HepG2 (cell line): ENCODE data around the gene USP34. TPM values are rescaled to one million over a fixed set of nuclear protein-coding genes. Genes with fewer than 3 reads are reported as not detected.

ENCODE experiments used
- CREM ChIP-seq, 2 experiments: sonication (generic) in 1 of 2; formaldehyde crosslinking in 1 of 2; IDR thresholded peaks; 2 replicates each; pipeline versions ENCODE4 v1.4.0 to v1.6.1; 2016 to 2020; ENCODE audit warnings: antibody characterized with exemption in 1 of 2, mild to moderate bottlenecking in 1 of 2, missing genetic modification reagents in 1 of 2
- HDAC6 ChIP-seq: fragments of 200-600 bp; sonication (generic); IDR thresholded peaks from 2 replicates; pipeline ENCODE4 v1.7.0; 2017; ENCODE audit warnings: mild to moderate bottlenecking, antibody characterized with exemption, low read length, low read depth
- IRF2 ChIP-seq: IDR thresholded peaks from 2 replicates; pipeline ENCODE4 v1.6.1; 2018; ENCODE audit warnings: missing genetic modification reagents, missing compliant biosample characterization
- NR1H2 ChIP-seq: sonication (generic); formaldehyde crosslinking; IDR thresholded peaks from 2 replicates; pipeline ENCODE4 v1.8.1; 2022; ENCODE audit warnings: low read depth, missing genetic modification reagents, borderline replicate concordance
- NR2F2 ChIP-seq: IDR thresholded peaks from 2 replicates; pipeline ENCODE4 v1.6.1; 2012; ENCODE audit warnings: low read depth, inconsistent platforms, borderline replicate concordance
- PLRG1 ChIP-seq: fragments of 450-650 bp; conservative IDR thresholded peaks from 2 replicates; pipeline ENCODE4 v1.6.1; 2016
- PRDM10 ChIP-seq: sonication (generic); formaldehyde crosslinking; IDR thresholded peaks from 2 replicates; pipeline ENCODE4 v1.4.0; 2020; ENCODE audit warnings: low read depth, missing genetic modification reagents
- SKI ChIP-seq: fragments of 450-650 bp; IDR thresholded peaks from one replicate; pipeline ENCODE4 v1.6.1; 2018; ENCODE audit warnings: mild to moderate bottlenecking; ENCODE audit not compliant: partially characterized antibody
- SMYD3 ChIP-seq: sonication (generic); formaldehyde crosslinking; IDR thresholded peaks from 2 replicates; pipeline ENCODE4 v1.8.1; 2023; ENCODE audit warnings: mild to moderate bottlenecking, missing genetic modification reagents
- SP5 ChIP-seq: IDR thresholded peaks from 2 replicates; pipeline ENCODE4 v1.6.1; 2016; ENCODE audit warnings: low read depth, borderline replicate concordance
- TIGD3 ChIP-seq: sonication (generic); formaldehyde crosslinking; IDR thresholded peaks from 2 replicates; pipeline ENCODE4 v1.5.1; 2020; ENCODE audit warnings: mild to moderate bottlenecking, missing genetic modification reagents, borderline replicate concordance
- U2AF1 ChIP-seq: fragments of 200-400 bp; formaldehyde crosslinking; optimal IDR thresholded peaks from 2 replicates; pipeline ENCODE3; 2017; ENCODE audit warnings: mild to moderate bottlenecking, low read depth, low read length
- ZC3H4 ChIP-seq: sonication (generic); formaldehyde crosslinking; IDR thresholded peaks from 2 replicates; pipeline ENCODE4 v1.4.0; 2020; ENCODE audit warnings: missing genetic modification reagents, borderline replicate concordance
- ZNF317 ChIP-seq: sonication (generic); formaldehyde crosslinking; IDR thresholded peaks from 2 replicates; pipeline ENCODE4 v1.5.0; 2020; ENCODE audit warnings: mild to moderate bottlenecking, missing genetic modification reagents
- ZNF644 ChIP-seq: IDR thresholded peaks from 2 replicates; pipeline ENCODE4 v1.6.1; 2016; ENCODE audit warnings: low read depth
- ZNF703 ChIP-seq: sonication (generic); formaldehyde crosslinking; IDR thresholded peaks from 2 replicates; pipeline ENCODE4 v1.5.1; 2020; ENCODE audit warnings: missing genetic modification reagents, mild to moderate bottlenecking, moderate library complexity, borderline replicate concordance
- polyA plus RNA-seq, 8 experiments: library from polyadenylated mRNA; depleted of rRNA in 3 of 8; stranded (reverse) in 7 of 8; unstranded in 1 of 8; fragments of >200 nt; fragmentation: Illumina TruSeq in 4 of 8; extraction: Trizol in 4 of 8; gene quantifications; 2 replicates each; pipeline versions ENCODE4 v1.2.1 to v1.2.3, GENCODE V29; 2011 to 2016; ENCODE audit warnings: low read depth in 4 of 8, missing spikeins in 1 of 8, mixed read lengths in 1 of 8; ENCODE audit not compliant: insufficient read depth in 1 of 8
- total RNA-seq, 5 experiments: library from RNA; depleted of rRNA; stranded (reverse); fragments of >200 nt; fragmentation: Illumina TruSeq; extraction: Trizol; gene quantifications; 2 replicates each; pipeline ENCODE4 v1.2.3, GENCODE V29; 2016; ENCODE audit warnings: low read depth in 1 of 5
- TF ChIP-seq, protein P1 (sequence below): sonication (generic); formaldehyde crosslinking; IDR thresholded peaks from 2 replicates; pipeline ENCODE4 v1.8.0; 2022; ENCODE audit warnings: mild to moderate bottlenecking, missing genetic modification reagents, moderate library complexity

USP34 gene
- total and polyA plus RNA-seq, 2 of the 13 experiments (the other 11 are each of a cell fraction or from before 2014, with no cell fraction given): 99.2 to 100 TPM

DNA sequence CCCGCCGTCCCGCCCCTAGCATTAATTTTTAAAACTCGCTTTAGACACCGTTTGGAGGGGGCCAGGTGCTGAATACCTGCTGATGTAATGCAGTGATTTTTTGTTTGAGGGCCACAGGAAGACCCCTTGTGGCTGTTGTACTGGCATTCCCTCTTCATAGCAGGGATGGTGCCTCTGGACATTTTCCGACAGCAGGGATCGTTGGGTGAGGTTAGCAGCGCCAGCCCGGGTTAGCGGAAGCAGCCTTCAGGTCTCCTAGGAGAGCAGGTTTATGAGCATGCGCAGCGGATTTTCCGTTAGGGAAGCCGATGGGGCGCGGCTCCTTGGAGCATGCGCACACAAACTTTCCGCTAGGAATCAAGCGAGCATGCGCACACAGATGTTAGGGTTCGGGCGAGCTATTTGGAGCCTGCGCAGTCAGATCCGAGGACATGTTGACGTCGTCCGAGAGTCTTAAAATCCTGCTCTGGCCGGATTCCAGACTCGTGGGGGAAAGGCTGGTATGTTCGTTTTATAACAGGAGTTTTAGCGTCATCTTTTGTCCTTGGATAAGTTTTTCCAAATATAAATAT, 326.1 kb downstream of the USP34 start (continued):
- TF ChIP-seq TIGD3 (CRISPR knock-in tag) (no peak), PLRG1 (no peak), SMYD3 (CRISPR knock-in tag) (no peak), SP5 (no peak), ZC3H4 (CRISPR knock-in tag) (no peak), U2AF1 (no peak), ZNF317 (0 out of 2 replicates have a peak, but pooled peaks have one; percentile 49), PRDM10 (CRISPR knock-in tag) (0 out of 2 replicates have a peak, but pooled peaks have one; percentile 17), NR1H2 (CRISPR knock-in tag) (no peak), ZNF703 (CRISPR knock-in tag) (no peak), HDAC6 (no peak), CREM (IDR thresholded peaks at IDR 0.05) (peak; percentile 46; the same call in 1 of the 2 replicates), CREM (CRISPR knock-in tag; IDR thresholded peaks at IDR 0.05) (no peak), NR2F2 (no peak), ZNF644 (CRISPR knock-in tag) (no peak), IRF2 (peak; percentile 44; the same call in 1 of the 2 replicates), SKI (no peak)
- TF ChIP-seq, protein P1, sequence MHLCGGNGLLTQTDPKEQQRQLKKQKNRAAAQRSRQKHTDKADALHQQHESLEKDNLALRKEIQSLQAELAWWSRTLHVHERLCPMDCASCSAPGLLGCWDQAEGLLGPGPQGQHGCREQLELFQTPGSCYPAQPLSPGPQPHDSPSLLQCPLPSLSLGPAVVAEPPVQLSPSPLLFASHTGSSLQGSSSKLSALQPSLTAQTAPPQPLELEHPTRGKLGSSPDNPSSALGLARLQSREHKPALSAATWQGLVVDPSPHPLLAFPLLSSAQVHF: no peak
